Body of pancreas (tissue), 4 donors: Measurements from ENCODE around the gene TMEM178B.

Source experiments
- POLR2A ChIP-seq, 3 donors: fragments of 450-650 bp; IDR thresholded peaks; one replicate each; pipeline ENCODE4 v1.6.1; 2016; ENCODE audit warnings: antibody characterized with exemption in 3 of 3, mild to moderate bottlenecking in 2 of 3
- TF ChIP-seq, protein P1 (sequence below), 7 experiments: fragments of 450-650 bp in 4 of 7; fragments of 200-600 bp in 3 of 7; sonication (generic) in 3 of 7; IDR thresholded peaks; one replicate each; pipeline ENCODE4 v1.5.1; 2016 to 2019; ENCODE audit warnings: antibody characterized with exemption in 7 of 7

DNA sequence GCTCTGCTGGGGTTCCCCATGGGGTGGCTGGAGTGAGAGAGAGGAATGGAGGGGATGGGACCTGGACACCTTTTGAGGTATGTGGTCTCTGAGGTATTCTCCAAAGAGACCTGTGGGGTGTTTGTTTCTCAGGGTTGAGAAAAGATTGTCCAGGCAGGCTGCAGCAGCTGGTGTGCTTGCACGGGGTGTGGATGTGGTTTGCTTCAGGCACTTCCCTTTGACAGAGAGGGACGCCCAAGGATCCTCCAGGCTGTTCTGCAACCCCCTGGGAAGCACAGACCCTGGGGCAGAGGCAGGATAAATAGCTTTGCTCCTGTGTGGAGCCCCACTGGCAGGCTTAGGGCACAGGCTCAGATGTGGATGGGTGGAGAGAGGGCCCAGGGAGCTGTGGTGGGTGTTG, 362.3 kb downstream of the TMEM178B start:
- TF ChIP-seq, protein P1, sequence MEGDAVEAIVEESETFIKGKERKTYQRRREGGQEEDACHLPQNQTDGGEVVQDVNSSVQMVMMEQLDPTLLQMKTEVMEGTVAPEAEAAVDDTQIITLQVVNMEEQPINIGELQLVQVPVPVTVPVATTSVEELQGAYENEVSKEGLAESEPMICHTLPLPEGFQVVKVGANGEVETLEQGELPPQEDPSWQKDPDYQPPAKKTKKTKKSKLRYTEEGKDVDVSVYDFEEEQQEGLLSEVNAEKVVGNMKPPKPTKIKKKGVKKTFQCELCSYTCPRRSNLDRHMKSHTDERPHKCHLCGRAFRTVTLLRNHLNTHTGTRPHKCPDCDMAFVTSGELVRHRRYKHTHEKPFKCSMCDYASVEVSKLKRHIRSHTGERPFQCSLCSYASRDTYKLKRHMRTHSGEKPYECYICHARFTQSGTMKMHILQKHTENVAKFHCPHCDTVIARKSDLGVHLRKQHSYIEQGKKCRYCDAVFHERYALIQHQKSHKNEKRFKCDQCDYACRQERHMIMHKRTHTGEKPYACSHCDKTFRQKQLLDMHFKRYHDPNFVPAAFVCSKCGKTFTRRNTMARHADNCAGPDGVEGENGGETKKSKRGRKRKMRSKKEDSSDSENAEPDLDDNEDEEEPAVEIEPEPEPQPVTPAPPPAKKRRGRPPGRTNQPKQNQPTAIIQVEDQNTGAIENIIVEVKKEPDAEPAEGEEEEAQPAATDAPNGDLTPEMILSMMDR (IDR thresholded peaks at IDR 0.05), result no peak
- no peak for TF ChIP-seq POLR2A (IDR thresholded peaks at IDR 0.05)
